ENCODE results near the gene AGGF1.
"Not testable (repeated sequence)": the region's sequence is repeated elsewhere in the genome, so short reads cannot be mapped to it uniquely, and the experiment has no call there.

AGGF1 gene

GRCh38 chr5:77030097-77031071 lies at the start of gene AGGF1:
Gene AGGF1, plus strand, starts transcription at chr5:77030404. Its CDS starts 363 bp downstream, at chr5:77030767.
- DNase-seq: peak; percentile 85

- no peak for DNase-seq
These were observed 49.6 kb upstream of the AGGF1 start for GRCh38 chr5:76980518-76981144.

DNA sequence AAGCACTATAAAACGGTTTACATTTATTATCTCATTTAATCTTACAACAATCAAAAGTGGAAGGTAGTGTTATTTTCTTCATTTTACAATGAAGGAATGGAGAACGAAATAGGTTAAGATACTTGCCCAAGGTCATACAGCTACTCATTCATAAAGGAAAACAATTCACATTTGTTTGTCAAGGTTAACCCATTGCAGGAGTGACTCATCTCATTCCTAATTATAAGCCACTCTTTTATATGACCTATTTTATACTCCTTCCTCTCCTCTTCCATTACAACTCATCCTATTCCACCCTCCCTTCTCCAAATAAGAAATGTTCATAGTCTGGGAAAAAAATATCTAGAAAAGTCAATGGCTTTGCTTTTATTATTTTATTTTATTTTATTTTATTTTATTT lies 47.8 kb upstream of the AGGF1 start:
- DNase-seq: no peak

DNA sequence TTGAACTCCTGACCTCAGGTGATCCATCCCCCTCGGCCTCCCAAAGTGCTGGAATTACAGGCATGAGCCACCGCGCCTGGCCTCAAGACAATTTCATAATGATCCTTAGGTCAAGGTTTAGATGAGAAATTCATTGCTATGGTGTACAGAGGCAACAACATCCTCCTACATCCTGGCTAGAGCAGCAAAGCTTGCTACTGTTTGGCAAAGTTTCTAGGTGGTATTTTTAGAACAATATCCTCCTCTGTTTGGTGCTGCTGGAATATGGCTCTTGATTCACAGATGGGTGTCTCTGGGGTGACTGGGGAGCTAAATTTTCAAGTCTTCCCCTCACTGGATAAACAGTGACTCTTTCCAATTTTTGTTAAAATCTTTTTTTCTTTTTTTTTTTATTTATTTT lies 46.7 kb upstream of the AGGF1 start:
- no peak for DNase-seq

- no peak for DNase-seq
These were observed 43.2 kb upstream of the AGGF1 start for GRCh38 chr5:76986825-76987526.

DNA sequence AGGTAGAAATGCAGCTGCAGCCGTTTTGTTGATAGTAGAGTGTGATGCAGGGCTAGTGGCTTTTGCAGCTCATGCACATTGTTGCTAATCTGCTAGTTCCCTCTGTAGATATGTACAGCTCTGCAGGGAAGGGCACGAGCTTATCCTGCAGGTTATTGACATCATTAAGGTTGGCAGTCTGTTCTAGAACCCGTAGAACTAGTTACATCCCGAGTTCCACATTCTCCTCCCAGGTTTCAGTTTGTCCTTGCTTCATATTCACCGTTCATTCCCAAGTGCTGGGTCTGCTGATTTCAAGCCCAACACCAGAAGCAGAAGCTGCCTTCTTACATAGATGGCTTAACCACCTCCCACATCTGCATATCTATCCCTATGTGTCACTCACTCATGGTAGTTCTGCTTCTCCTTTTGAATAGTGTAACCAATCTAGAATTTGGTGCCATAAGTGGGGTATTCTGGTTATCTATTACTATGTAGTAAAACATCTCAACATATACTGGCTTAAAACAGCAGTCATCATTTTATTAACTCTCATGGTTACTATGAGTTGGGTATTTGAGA lies 39.2 kb upstream of the AGGF1 start:
- no peak for DNase-seq

DNA sequence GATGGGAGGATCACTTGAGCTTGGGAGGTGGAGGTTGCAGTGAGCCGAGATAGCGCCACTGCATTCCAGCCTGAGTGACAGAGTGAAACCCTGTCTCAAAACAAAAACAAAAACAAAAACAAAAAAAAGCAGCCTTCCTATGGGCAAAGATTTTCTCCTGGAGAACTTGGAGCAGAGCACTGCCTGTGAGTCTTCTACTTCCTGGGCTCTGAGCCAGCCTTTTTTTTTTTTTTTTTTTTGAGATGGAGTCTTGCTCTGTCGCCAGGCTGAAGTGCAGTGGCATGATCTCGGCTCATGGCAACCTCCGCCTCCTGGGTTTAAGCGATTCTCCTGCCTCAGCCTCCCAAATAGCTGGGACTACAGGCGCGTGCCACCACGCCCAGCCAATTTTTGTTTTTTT lies 36.8 kb upstream of the AGGF1 start:
- not testable (repeated sequence) for DNase-seq

GRCh38 chr5:76994337-76994736 lies 35.9 kb upstream of the AGGF1 start:
- no peak for DNase-seq

- DNase-seq: not testable (repeated sequence)
These were observed 32.0 kb upstream of the AGGF1 start for GRCh38 chr5:76998251-76998650.

DNA sequence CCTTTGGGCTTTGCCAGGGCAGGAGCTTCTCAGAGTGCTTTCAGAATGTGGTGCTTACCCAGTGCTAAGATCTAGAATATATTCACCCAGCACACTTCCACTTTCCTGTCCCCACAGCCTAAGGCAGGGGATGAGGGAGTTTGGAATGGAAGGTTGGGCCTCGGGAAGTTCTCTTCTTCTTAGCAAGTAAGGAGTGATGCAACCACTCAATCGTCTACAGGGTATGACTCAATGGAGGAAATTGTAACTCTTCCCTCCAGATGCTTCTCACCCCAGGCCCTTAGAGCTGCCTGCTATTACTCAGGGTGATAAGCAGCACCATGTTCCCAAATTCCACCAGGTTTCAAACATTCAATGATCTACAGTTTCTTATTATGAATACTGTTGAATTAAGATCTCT lies 30.8 kb upstream of the AGGF1 start:
- DNase-seq: no peak

DNA sequence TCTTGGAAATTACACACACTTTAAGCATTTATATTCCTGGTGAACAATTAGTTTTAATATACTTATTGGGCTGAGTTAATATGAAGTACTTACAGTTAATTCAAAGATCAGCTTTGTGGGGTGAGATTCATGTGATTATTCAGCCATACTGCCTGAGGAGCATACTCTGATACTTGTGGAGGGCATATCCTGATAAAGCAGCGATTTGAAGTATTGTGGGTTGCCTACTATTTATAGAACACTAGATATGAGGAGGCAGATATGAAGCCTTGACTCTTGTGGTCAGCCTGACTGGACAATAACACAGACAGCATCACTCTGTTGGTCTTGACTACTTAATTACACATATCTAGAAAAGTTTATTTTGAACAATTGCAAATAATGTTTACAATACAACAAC lies 27.0 kb upstream of the AGGF1 start:
- DNase-seq: no peak

GRCh38 chr5:77006124-77006523 lies 24.1 kb upstream of the AGGF1 start:
- no peak for DNase-seq

- no peak for DNase-seq
These were observed 21.8 kb upstream of the AGGF1 start for GRCh38 chr5:77008413-77008812.

GRCh38 chr5:77010243-77010642 lies 20.0 kb upstream of the AGGF1 start:
- DNase-seq: no peak

DNA sequence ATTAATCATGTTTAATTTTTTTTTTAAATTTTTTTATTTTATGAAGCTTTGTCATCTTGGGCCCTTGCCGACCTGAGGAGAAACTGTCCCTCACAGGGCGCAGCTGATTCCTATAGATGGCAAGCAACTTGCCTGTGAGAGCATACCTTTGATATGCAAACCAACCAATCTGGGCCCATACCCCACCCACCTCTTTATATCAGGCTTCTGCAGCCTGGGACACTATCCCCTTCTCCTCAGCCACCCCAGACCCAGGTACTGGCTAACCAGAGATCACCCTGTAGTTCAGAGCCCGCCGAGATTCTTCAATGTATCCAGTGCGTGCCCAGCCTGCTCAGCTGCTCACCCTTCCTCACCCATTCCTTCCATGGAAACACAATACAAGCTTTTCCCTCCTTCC lies 18.7 kb upstream of the AGGF1 start:
- DNase-seq: no peak

- no peak for DNase-seq
These were observed 17.6 kb upstream of the AGGF1 start for GRCh38 chr5:77012601-77013000.

DNA sequence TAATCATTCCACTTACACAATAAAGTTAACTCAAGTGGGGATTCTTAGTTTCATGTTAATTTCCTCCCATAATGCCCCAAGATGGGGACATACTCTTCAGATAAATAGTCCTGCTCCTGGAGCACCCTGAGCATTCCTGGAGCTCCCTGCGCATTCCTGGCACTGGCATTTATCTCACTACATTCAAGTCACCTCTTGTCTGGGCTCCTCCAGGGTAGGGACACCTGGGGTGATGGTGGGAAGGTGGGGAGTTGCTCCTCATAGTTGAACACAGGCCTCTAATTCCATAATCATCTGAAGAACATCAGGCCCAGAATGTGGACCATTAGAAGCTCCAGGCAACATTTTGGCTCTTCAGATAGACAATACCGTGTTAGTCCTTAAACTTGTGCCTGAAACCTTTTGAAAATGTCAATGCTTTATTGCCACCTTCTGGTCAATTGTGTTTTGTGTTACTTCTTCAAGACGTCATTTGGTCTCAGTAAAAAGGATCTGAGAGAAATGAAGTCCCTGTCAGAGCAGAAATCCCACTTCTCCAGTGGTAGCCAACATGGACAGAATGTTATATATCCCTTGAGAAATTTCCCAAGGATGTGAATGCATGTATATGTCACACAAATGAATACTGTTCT lies 14.2 kb upstream of the AGGF1 start:
- DNase-seq: no peak

- no peak for DNase-seq
These were observed 13.2 kb upstream of the AGGF1 start for GRCh38 chr5:77016962-77017361.

- no peak for DNase-seq
These were observed 12.5 kb upstream of the AGGF1 start for GRCh38 chr5:77017668-77018067.

GRCh38 chr5:77022511-77023417 lies 7.4 kb upstream of the AGGF1 start:
- DNase-seq: no peak

GRCh38 chr5:77024490-77024889 lies 5.7 kb upstream of the AGGF1 start:
- DNase-seq: no peak

All from NCI-H526 treated with DMSO at 0.1 percent for 48 hours (cell line).